Upper lobe of left lung (tissue), 4 donors: Measurements from ENCODE around the gene BTNL2.

Experiments used
- EP300 ChIP-seq, 4 donors: sonication (generic); formaldehyde crosslinking; IDR thresholded peaks; one replicate each; pipeline ENCODE4 v1.5.1; 2017; ENCODE audit warnings: antibody characterized with exemption in 4 of 4, control low read depth in 2 of 4
- POLR2AphosphoS5 ChIP-seq, 2 donors: sonication (generic); formaldehyde crosslinking; IDR thresholded peaks; one replicate each; pipeline ENCODE4 v1.5.1; 2017; ENCODE audit warnings: antibody characterized with exemption in 2 of 2
- TF ChIP-seq, protein P1 (sequence below), 6 experiments: fragments of 450-650 bp in 4 of 6; fragments of 200-600 bp in 2 of 6; sonication (generic) in 2 of 6; IDR thresholded peaks; one replicate each; pipeline ENCODE4 v1.5.1; 2016 to 2019; ENCODE audit warnings: antibody characterized with exemption in 6 of 6

DNA sequence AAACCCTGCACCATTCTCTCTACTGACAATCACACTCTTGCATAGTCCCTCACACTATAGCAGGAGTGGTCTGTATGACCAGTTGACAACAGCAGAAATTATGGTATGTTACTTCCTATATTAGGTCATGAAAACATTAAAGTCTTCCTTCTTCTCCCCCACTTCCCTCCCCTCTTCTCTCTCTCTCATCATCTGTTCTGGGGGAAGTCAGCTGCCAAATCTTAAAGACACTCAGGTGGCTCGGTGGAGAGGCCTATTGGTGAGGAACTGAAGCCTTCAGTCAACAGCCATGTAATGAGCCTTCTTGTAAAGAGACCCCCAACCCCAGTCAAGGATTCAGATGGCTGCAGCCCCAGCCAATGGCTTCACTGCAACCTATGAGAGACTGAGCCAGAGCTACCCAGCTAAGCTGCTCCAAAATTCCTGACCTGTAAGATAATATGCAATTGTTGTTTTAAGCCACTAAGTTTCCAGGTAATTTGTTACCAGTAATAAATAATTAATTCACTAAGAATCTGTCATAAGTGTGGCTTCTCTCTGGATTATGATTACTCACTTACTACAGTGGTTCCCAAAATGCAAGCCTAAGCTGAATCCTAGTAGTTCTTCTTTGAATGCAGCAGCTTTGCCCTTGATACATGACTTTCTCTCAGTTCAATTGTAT lies 24.1 kb downstream of the BTNL2 start:
- TF ChIP-seq, protein P1, sequence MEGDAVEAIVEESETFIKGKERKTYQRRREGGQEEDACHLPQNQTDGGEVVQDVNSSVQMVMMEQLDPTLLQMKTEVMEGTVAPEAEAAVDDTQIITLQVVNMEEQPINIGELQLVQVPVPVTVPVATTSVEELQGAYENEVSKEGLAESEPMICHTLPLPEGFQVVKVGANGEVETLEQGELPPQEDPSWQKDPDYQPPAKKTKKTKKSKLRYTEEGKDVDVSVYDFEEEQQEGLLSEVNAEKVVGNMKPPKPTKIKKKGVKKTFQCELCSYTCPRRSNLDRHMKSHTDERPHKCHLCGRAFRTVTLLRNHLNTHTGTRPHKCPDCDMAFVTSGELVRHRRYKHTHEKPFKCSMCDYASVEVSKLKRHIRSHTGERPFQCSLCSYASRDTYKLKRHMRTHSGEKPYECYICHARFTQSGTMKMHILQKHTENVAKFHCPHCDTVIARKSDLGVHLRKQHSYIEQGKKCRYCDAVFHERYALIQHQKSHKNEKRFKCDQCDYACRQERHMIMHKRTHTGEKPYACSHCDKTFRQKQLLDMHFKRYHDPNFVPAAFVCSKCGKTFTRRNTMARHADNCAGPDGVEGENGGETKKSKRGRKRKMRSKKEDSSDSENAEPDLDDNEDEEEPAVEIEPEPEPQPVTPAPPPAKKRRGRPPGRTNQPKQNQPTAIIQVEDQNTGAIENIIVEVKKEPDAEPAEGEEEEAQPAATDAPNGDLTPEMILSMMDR (IDR thresholded peaks at IDR 0.05): no peak
- TF ChIP-seq POLR2AphosphoS5 (IDR thresholded peaks at IDR 0.05) (no peak), EP300 (IDR thresholded peaks at IDR 0.05) (no peak)
